Ascending aorta (tissue), 2 donors: ENCODE data around the gene M1AP. TPM values are rescaled to one million over a fixed set of nuclear protein-coding genes. Genes with fewer than 3 reads are reported as not detected.
A peak's percentile ranks its signal among the peaks of the same experiment; 100 is the strongest.

ENCODE experiments used
- DNase-seq, 2 donors: peaks; one replicate each; pipeline ENCODE4 v3.0.0-alpha.2; 2019; ENCODE audit warnings: low spot score in 2 of 2
- H3K27ac ChIP-seq, 2 donors: fragments of 200-600 bp; sonication (generic); one replicate each; pipeline ENCODE4 v1.5.1; 2016 to 2017; ENCODE audit warnings: mild to moderate bottlenecking in 1 of 2
- H3K27me3 ChIP-seq: fragments of 200-600 bp; sonication (generic); one replicate; pipeline ENCODE4 v1.5.1; 2017
- H3K36me3 ChIP-seq, 2 donors: fragments of 200-600 bp; sonication (generic); one replicate each; pipeline ENCODE4 v1.5.1; 2016
- H3K4me1 ChIP-seq, 2 donors: fragments of 200-600 bp; sonication (generic); one replicate each; pipeline ENCODE4 v1.5.1; 2016 to 2017; ENCODE audit warnings: mild to moderate bottlenecking in 1 of 2
- H3K4me3 ChIP-seq, 2 donors: fragments of 200-600 bp; sonication (generic); one replicate each; pipeline ENCODE4 v1.5.1; 2016 to 2017; ENCODE audit warnings: mild to moderate bottlenecking in 1 of 2
- H3K9me3 ChIP-seq, 2 donors: fragments of 200-600 bp; sonication (generic); one replicate each; pipeline ENCODE4 v1.5.1; 2016
- intact Hi-C: fragments of 100-400 bp; cut with DNase I; formaldehyde crosslinking; loops from one replicate; pipeline ENCODE4 v1.15.1; 2023
- total RNA-seq: library from RNA; depleted of rRNA; stranded (reverse); fragments of >200 nt; gene quantifications from one replicate; pipeline ENCODE4 v1.1.0, GENCODE V29; 2016
- TF ChIP-seq, protein P1 (sequence below), 3 experiments: fragments of 200-600 bp in 2 of 3; fragments of 450-650 bp in 1 of 3; sonication (generic) in 2 of 3; IDR thresholded peaks; one replicate each; pipeline ENCODE4 v1.5.1; 2016 to 2019; ENCODE audit warnings: antibody characterized with exemption in 3 of 3, mild to moderate bottlenecking in 1 of 3, moderate library complexity in 1 of 3

M1AP gene
- total RNA-seq, 1 donor from 2014 or later: not detected

DNA sequence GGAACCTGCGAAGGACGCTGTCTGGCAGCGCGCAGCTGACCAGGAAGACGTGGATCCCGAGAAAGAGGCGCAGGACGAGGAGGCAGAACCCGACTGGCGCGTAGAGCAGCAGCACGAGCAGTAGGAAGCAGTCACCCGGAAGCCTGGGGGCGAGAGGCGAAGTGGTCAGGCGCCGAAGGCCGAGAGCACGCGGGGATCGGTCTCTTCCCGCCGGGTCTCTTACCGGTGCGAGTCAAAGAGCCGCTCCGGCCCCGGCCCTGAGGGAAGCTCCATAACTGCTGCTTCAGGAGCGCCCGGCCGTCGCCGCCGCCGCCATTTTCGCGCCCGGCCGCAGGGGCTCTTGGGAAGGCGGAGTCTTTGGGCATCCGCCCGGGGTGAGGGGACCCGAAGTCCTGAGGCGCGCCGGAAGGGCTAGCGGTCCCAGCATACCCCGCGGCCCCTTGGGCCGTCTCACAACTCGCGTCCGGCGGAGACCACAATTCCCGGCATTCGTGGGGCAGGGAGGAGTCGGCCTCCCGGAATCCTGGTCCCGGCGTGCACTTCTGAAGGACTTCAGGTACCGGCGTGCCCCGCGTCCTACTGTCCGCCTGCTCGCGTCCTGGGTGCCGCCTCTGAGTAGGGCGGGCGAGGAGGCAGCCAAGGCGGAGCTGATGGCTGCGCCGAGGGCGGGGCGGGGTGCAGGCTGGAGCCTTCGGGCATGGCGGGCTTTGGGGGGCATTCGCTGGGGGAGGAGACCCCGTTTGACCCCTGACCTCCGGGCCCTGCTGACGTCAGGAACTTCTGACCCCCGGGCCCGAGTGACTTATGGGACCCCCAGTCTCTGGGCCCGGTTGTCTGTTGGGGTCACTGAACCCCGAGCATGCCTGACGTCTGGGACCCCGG lies 118.5 kb downstream of the M1AP start, which contains the start of the genes AUP1 and HTRA2:
AUP1 (minus strand) TSS at position 350 of the 882 bp plus-strand sequence; CDS start at position 273, 77 bp downstream.
HTRA2 (plus strand) TSS at position 577 of the 882 bp plus-strand sequence; CDS start at position 651, 74 bp downstream.
- intact Hi-C loops: loop anchor here (1.0 to 5.0 kb wide), 6 partner anchors 22 to 123 kb away; partner anchors contain the start of genes DOK1, PCGF1, SEMA4F and TTC31
- Histone ChIP-seq H3K36me3 (peaks cover 15 to 43% of the 10 kb centered on the region in 2 donors), H3K27ac (peak within 1 kb of the TSS; percentile 84 to 88), H3K4me1 (peaks cover 13 to 21% of the 10 kb centered on the region in 2 donors), H3K9me3 (no peaks in the 10 kb centered on the region), H3K27me3 (no peaks in the 10 kb centered on the region), H3K4me3 (peak within 1 kb of the TSS; percentile 78 to 85)
- DNase-seq: peak; percentile 95 to 99
- TF ChIP-seq, protein P1, sequence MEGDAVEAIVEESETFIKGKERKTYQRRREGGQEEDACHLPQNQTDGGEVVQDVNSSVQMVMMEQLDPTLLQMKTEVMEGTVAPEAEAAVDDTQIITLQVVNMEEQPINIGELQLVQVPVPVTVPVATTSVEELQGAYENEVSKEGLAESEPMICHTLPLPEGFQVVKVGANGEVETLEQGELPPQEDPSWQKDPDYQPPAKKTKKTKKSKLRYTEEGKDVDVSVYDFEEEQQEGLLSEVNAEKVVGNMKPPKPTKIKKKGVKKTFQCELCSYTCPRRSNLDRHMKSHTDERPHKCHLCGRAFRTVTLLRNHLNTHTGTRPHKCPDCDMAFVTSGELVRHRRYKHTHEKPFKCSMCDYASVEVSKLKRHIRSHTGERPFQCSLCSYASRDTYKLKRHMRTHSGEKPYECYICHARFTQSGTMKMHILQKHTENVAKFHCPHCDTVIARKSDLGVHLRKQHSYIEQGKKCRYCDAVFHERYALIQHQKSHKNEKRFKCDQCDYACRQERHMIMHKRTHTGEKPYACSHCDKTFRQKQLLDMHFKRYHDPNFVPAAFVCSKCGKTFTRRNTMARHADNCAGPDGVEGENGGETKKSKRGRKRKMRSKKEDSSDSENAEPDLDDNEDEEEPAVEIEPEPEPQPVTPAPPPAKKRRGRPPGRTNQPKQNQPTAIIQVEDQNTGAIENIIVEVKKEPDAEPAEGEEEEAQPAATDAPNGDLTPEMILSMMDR (IDR thresholded peaks at IDR 0.05): peak in 1 of 3 experiments; percentile 18

DNA sequence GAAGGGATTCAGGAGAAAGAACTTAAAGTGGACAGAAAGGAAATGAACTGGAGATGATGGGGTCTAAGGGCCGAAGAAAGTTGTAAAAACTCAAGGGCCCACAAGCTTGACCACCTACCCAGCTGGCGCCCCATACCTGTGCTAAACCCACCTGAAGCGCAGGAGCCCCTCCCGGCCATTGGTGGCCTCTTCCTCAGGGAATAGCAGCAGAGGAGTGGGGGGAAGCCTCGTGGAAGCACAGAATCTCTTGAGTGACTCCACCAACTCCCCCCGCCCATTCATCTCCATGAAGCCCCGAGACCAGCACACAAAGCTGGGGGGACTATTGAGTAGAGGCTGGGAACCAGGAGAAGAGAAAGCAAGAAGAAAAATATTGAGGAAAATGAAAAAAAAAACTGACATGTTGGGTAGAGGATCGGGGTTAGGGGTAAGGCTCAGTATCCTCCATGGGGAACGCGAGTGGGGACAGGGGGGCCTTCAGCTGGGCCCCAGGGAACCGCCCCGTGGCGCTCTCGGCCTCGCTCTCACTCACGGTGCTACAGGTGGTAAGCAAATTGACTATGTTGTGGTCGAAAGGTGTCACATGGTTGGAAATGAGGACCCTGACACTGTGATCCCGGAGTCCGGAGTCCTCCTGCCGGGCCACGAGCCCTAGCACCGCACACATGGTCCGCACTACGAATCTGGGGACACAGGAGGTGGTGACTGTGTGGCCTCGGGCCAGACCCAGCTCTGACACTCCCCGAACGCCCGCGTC lies 119.4 kb downstream of the M1AP start:
- TF ChIP-seq, protein P1 (IDR thresholded peaks at IDR 0.05): no peak
- no peaks in the 10 kb centered on the region for H3K9me3 ChIP-seq
- no peak for DNase-seq
- H3K4me1 ChIP-seq: peaks cover 13 to 21% of the 10 kb centered on the region in 2 donors
- intact Hi-C loops: loop anchor here (1.0 to 2.0 kb wide), 4 partner anchors 21 to 70 kb away; partner anchors contain the start of genes DOK1, PCGF1, TTC31 and WBP1
- peak overlapping the region; percentile 84 to 88 for H3K27ac ChIP-seq
- H3K4me3 ChIP-seq: peak overlapping the region; percentile 78 to 85
- no peaks in the 10 kb centered on the region for H3K27me3 ChIP-seq
- peaks cover 15 to 43% of the 10 kb centered on the region in 2 donors for H3K36me3 ChIP-seq

DNA sequence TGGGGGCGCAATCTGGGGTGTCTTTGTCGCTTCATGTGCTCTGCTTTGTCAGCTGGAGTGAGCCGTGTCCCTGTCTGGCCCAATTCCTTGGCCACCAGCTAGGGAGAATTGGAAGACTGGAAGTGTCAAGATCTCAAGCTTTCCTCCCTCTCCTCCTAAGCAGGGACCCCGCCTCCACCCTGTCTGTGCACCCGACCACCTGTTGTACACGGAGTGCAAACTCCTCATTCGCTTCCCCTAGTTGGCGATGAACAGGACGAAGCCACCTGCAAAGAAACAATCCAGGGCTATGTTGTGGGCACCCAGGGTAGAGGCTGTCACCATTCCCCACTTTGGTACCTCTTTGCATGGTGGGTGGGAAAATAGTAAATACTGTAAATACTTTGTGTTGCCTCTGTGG lies 120.4 kb downstream of the M1AP start:
- Histone ChIP-seq H3K27me3 (no peaks in the 10 kb centered on the region), H3K9me3 (no peaks in the 10 kb centered on the region), H3K27ac (no peak overlapping the region), H3K4me1 (peaks cover 13 to 21% of the 10 kb centered on the region in 2 donors), H3K36me3 (peaks cover 15 to 34% of the 10 kb centered on the region in 2 donors), H3K4me3 (no peak overlapping the region)
- TF ChIP-seq, protein P1 (IDR thresholded peaks at IDR 0.05): no peak
- intact Hi-C loops: loop anchor here (2.0 kb wide), 1 partner anchor 69 kb away; the partner anchor contains the start of gene WBP1
- DNase-seq: no peak

DNA sequence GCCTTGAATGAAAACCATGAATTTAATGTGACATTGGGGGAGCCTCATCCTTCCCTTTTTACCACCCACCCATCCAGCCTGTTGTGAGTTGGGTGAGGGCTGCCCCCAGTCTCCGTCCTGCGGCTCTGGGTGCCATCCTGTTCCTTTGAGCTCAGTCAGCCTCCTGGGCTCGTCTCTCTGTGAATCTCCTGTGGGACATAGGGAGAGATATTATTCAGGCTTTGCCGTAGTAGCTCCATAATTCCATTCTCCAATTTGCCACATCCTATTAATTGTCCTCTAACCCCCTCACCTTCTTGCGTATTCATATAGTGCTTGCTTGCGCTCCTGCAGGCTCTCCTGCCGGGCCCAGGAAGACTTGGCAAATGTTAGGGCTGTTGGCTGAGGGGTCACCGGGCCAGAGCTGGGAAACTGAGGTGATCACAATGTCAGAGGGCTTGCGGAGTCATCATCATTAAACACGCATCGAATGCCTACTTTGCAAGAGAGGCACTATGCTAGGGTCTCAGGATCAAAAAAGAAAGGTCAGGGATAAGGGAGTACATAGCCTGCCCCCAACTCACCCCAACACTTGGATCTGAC lies 121.4 kb downstream of the M1AP start:
- no peak for DNase-seq
- peaks cover 13 to 21% of the 10 kb centered on the region in 2 donors for H3K4me1 ChIP-seq
- H3K27ac ChIP-seq: no peak overlapping the region
- peaks cover 15 to 24% of the 10 kb centered on the region in 2 donors for H3K36me3 ChIP-seq
- H3K27me3 ChIP-seq: no peaks in the 10 kb centered on the region
- TF ChIP-seq, protein P1 (IDR thresholded peaks at IDR 0.05): no peak
- intact Hi-C loops: no loop called here
- no peak overlapping the region for H3K4me3 ChIP-seq
- H3K9me3 ChIP-seq: no peaks in the 10 kb centered on the region
